GM10847 (cell line): ENCODE measurements around the gene MYO3B.

Experiments
- POLR2A ChIP-seq: IDR thresholded peaks from 2 replicates; pipeline ENCODE4 v1.6.1; 2011; ENCODE audit not compliant: insufficient read length; ENCODE audit errors: extremely low read depth

MYO3B gene

GRCh38 chr2:170689481-170689880 lies 511.5 kb downstream of the MYO3B start:
- no peak for TF ChIP-seq POLR2A

DNA sequence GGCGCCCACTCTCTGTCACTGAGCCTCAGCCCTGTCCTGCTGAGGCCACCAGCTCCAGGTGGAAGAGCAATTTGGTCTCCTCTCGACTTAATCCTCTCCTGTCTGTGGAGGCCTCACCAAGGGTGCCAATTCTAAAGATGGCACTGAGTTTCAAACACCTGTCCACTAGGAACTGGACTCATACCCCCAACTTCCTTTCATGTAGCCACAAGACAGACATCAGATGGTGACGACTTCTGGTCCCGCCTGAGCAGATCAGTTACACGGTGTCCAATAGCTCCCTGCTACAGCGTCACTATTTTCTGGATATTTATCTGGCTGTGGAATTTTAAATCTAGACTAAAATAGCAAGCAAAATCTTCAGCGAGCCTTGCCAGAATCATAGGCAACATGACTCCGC lies 512.7 kb downstream of the MYO3B start:
- TF ChIP-seq POLR2A = no peak

- no peak for TF ChIP-seq POLR2A
Measured at GRCh38 chr2:170694316-170694715, 516.4 kb downstream of the MYO3B start.

DNA sequence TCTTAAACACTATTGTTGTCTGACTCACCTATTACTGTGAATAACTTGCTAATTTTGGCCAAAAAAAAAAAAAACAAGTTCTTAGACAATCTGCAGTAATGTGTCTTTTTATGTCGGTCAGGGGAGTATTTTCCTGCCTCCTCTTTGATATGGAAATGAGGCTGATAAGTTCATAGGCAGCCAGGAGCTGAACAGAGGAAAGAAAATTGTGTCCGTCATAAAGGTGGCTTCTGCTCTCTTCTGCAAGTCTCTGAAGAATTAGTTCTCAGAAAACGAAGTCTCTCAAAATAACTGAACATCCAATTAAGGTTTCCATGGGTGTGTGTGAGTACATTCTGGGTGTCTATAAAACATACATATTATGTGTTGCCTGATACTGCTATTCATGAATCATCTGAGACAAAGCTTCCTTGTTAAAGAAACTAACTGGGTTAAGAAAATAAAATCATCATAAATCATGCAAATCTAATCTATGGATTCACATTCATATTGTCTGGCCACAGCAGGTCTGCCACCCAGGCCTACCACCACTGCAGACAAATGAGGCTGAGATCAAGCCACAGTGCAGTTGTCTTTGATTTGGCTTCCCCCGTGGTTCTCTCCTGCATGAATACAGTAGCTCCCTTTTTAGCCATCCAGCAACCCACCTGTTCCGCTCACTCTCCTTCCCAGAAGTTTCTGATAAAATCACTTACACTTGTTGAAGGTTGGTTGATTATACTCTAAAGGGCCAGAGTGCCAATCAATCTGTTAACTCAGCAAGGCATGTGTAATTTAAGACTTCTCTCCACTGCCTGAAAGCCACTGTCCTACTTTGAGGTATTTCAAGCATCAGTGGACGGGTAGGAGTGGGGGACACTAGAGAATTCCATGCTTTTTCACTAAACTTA lies 517.8 kb downstream of the MYO3B start:
- no peak for TF ChIP-seq POLR2A

- no peak for TF ChIP-seq POLR2A
Measured at GRCh38 chr2:170696948-170697347, 519.0 kb downstream of the MYO3B start.

DNA sequence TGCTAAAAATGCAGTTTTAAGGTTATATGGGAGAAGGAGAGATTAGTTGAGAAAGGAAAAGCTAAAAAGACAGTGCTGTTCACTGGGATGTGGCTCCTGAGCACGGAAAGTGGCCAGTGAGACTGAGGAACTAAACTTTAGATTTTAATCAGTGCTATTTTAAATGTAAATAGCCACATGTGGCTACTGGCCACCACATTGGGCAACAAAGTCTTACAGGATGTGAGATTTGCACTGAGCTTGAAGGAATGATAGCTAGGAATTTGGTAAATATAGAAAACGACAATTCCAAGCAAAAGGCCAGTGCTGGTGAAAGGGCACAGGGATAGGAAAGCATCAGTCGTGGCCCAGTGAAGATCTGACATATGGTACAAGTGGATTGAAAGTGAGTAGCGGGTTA lies 523.1 kb downstream of the MYO3B start:
- TF ChIP-seq POLR2A = no peak

DNA sequence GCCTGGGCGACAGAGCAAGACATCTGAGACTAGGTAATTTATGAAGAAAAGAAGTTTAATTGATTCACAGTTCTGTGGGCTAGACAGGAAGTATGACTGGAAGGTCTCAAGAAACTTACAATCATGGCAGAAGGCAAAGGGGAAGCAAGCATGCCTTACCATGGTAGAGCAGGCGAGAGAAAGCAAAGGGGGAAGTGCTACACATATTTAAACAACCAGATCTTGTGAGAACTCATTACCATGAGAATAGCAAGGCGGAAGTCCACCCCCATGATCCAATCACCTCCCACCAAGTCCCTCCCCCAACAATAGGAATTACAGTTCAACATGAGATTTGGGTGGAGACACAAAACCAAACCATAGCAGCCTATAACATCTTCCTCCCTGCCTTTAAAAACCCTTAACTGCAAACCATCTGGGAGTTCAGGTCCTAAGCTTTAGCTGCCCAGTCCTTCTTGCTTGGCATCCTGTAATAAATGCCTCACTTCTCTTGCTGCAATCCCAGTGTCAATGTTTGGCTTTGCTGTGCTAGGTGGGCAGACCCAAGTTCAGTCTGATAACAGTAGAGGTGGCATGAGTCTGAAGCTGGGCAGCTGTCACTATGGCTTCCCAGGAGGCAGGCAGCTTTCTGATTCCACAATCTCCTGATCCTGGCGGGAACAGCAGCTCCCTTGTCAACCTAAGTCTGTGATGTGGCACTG lies 526.0 kb downstream of the MYO3B start:
- no peak for TF ChIP-seq POLR2A
